DMS114 treated with DMSO at 0.1 percent for 48 hours (cell line): ENCODE measurements around the gene MTERF2.
A peak's percentile ranks its signal among the peaks of the same experiment; 100 is the strongest.
"Not testable (repeated sequence)": the region's sequence is repeated elsewhere in the genome, so short reads cannot be mapped to it uniquely, and the experiment has no call there.

Source experiments
- DNase-seq: peaks from one replicate; lab custom pipeline; 2025; ENCODE audit not compliant: unreplicated experiment; lab: John Stamatoyannopoulos, UW

MTERF2 gene

GRCh38 chr12:106986625-106987389 is at the start of gene MTERF2:
Gene MTERF2 (minus strand): TSS chr12:106987146. CDS start chr12:106978714, 8,432 bp downstream.
- DNase-seq, result peak; percentile 93

- no peak for DNase-seq
Measured at GRCh38 chr12:107035733-107036132, 48.8 kb upstream of the MTERF2 start.

- no peak for DNase-seq
Measured at GRCh38 chr12:107033758-107034739, 47.1 kb upstream of the MTERF2 start.

GRCh38 chr12:107032266-107032665 is 45.3 kb upstream of the MTERF2 start:
- DNase-seq, result no peak

- DNase-seq, result no peak
Measured at GRCh38 chr12:107031061-107031460, 44.1 kb upstream of the MTERF2 start.

- DNase-seq, result no peak
Measured at GRCh38 chr12:107029081-107029480, 42.1 kb upstream of the MTERF2 start.

GRCh38 chr12:107027636-107028053 is 40.7 kb upstream of the MTERF2 start:
- DNase-seq, result no peak

- DNase-seq, result no peak
Measured at GRCh38 chr12:107026806-107027635, 40.1 kb upstream of the MTERF2 start.

GRCh38 chr12:107026356-107026755 is 39.4 kb upstream of the MTERF2 start:
- DNase-seq, result not testable (repeated sequence)

- no peak for DNase-seq
Measured at GRCh38 chr12:107025671-107026070, 38.7 kb upstream of the MTERF2 start.

GRCh38 chr12:107019546-107019945 is 32.6 kb upstream of the MTERF2 start:
- DNase-seq, result no peak

GRCh38 chr12:107017042-107017441 is 30.1 kb upstream of the MTERF2 start:
- DNase-seq, result no peak

GRCh38 chr12:107014055-107014454 is 27.1 kb upstream of the MTERF2 start:
- DNase-seq, result no peak

GRCh38 chr12:107012736-107013425 is 25.9 kb upstream of the MTERF2 start:
- no peak for DNase-seq

GRCh38 chr12:107011519-107011918 is 24.6 kb upstream of the MTERF2 start:
- DNase-seq, result no peak

GRCh38 chr12:107007411-107007810 is 20.5 kb upstream of the MTERF2 start:
- DNase-seq, result no peak

GRCh38 chr12:107002665-107003064 is 15.7 kb upstream of the MTERF2 start:
- DNase-seq, result not testable (repeated sequence)

- no peak for DNase-seq
Measured at GRCh38 chr12:106999446-106999845, 12.5 kb upstream of the MTERF2 start.

GRCh38 chr12:106997916-106998315 is 11.0 kb upstream of the MTERF2 start:
- no peak for DNase-seq

GRCh38 chr12:106996102-106996501 is 9.2 kb upstream of the MTERF2 start:
- DNase-seq, result not testable (repeated sequence)
